Measurements from ENCODE around the gene CD68. TPM values are rescaled to one million over a fixed set of nuclear protein-coding genes. Genes with fewer than 3 reads are reported as not detected.

The CD68 gene
- total RNA-seq, 2 donors from 2014 or later = 70.8 to 133 TPM

DNA sequence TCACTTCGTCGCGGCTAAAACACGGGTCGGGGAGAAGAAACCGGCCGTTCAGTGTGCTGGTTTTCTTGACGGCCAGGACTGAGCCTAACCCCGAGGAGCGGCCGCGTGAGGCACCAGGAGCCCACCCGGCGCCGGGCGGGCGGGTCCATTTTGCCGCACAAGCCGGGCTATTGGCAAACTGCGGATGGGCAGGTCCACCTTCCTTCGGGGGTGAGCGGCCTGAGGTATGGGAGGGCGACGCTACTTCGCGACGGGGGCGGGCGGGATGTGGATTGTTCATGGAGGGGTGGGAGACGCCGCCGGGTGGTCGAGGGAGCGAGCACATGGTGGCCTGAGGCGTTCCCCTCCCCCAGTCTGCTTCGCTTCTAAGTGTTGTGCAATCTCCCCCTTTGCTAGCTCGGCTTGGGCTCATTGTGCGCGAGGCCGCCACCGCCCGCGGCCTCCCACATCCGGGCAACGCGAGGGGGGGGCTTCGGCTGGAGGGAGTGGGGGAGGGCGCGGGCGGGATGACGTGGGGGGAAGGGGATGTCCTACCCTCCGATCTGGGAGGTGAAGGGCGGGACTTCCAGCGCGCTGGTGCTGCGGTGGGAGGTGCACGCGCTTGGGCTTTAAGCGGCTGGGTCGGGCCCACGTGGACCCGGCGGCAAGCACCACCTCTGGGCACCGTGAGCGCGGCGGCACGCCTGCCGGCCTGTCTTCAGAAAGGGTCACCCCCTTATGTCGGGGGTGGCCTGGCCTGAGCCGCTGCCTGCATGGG, 5.9 kb upstream of the CD68 start:
- peaks cover 17 to 23% of the 10 kb centered on the region in 2 donors for H3K4me1 ChIP-seq (ENCODE audit: control insufficient read depth in 1 of 2, low read depth in 2 of 2)
- peak; percentile 44 for ATAC-seq (ENCODE audit: insufficient number of reproducible peaks, low FRiP score, low read depth)

DNA sequence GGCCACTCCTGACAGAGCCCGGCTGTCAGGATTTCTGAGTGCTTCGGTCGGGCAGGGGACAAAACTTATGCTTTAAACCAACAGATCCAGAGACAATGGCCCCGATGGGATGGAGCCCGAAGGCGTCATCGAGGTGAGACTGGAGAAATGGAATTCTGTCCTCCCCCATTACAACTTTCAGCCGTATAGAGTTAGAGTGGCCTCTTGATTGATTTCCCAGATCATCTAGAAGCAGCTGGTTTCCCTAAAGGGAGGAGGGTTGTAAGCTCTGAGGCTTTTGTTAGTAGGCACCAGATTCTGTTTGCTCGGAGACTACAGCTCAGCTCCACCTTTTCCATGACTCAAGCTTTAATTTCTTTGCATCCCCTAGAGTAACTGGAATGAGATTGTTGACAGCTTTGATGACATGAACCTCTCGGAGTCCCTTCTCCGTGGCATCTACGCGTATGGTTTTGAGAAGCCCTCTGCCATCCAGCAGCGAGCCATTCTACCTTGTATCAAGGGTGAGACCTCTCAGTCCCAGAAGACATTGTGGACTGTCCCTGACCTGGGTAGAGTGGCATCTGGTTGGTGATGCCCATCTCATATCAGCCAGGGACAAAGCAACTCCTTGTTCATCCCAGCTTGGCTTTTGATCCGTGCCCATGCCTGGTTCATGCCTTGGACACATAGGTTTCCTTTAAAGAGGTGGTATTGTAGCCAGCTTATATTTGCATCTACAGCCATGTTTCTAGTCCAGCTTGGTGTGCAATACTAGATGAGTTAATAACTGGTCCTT, 5.1 kb upstream of the CD68 start:
- H3K36me3 ChIP-seq = peaks cover 64% of the 10 kb centered on the region
- H3K27ac ChIP-seq = peak overlapping the region; percentile 99 to 100
- H3K9me3 ChIP-seq = no peaks in the 10 kb centered on the region
- H3K4me1 ChIP-seq (ENCODE audit: control insufficient read depth in 1 of 2, low read depth in 2 of 2) = peaks cover 25 to 32% of the 10 kb centered on the region in 2 donors
- TF ChIP-seq CTCF (IDR thresholded peaks at IDR 0.05) = no peak
- DNase-seq (ENCODE audit: low spot score) (no peak), ATAC-seq (ENCODE audit: insufficient number of reproducible peaks, low FRiP score, low read depth) (no peak)
- peak overlapping the region; percentile 97 for H3K4me3 ChIP-seq
- no peaks in the 10 kb centered on the region for H3K27me3 ChIP-seq (replicated peaks; ENCODE audit: insufficient read depth)

More for the DNA sequence above, 5.9 kb upstream of the CD68 start:
- H3K27ac ChIP-seq = peak overlapping the region; percentile 99 to 100
- H3K36me3 ChIP-seq = peaks cover 62% of the 10 kb centered on the region
- no peak for TF ChIP-seq CTCF (IDR thresholded peaks at IDR 0.05)
- peak; percentile 76 for DNase-seq (ENCODE audit: low spot score)
- no peaks in the 10 kb centered on the region for H3K27me3 ChIP-seq (replicated peaks; ENCODE audit: insufficient read depth)
- peak overlapping the region; percentile 97 for H3K4me3 ChIP-seq
- H3K9me3 ChIP-seq = no peaks in the 10 kb centered on the region

DNA sequence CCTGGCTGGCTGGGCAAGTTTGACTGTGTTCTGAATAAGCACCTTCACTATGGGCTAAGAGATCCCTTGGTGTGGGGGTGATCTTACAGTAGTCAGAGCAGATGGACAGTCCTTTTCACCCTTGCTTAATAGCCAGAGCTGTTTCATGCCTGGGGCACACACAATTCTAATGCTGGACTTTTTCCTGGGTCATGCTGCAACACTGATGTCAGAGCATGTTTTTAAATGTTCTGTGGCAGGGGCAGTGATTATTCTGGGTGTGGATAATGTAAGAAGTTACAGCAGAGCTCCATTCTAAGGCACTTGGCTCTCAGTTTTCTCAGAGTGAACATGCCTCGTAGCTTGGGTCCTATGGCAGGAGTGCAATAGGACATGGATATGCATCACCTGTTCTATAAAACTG, 4.0 kb upstream of the CD68 start:
- Histone ChIP-seq H3K36me3 (peaks cover 55% of the 10 kb centered on the region), H3K4me3 (no peak overlapping the region), H3K27ac (peak overlapping the region in 1 of 2 donors; percentile 19), H3K4me1 (ENCODE audit: control insufficient read depth in 1 of 2, low read depth in 2 of 2) (peaks cover 33 to 43% of the 10 kb centered on the region in 2 donors), H3K27me3 (replicated peaks; ENCODE audit: insufficient read depth) (no peaks in the 10 kb centered on the region), H3K9me3 (no peaks in the 10 kb centered on the region)
- no peak for ATAC-seq (ENCODE audit: insufficient number of reproducible peaks, low FRiP score, low read depth)
- TF ChIP-seq CTCF (IDR thresholded peaks at IDR 0.05) = no peak
- no peak for DNase-seq (ENCODE audit: low spot score)

- H3K4me1 ChIP-seq (ENCODE audit: control insufficient read depth in 1 of 2, low read depth in 2 of 2) = peaks cover 35 to 48% of the 10 kb centered on the region in 2 donors
- H3K27me3 ChIP-seq (replicated peaks; ENCODE audit: insufficient read depth) = no peaks in the 10 kb centered on the region
Observed at GRCh38 chr17:7575959-7576358, 3.5 kb upstream of the CD68 start.

More at GRCh38 chr17:7575959-7576358, 3.5 kb upstream of the CD68 start:
- no peak overlapping the region for H3K4me3 ChIP-seq
- no peak for TF ChIP-seq CTCF (IDR thresholded peaks at IDR 0.05)
- H3K9me3 ChIP-seq = no peaks in the 10 kb centered on the region
- H3K36me3 ChIP-seq = peaks cover 51% of the 10 kb centered on the region
- ATAC-seq (ENCODE audit: insufficient number of reproducible peaks, low FRiP score, low read depth) = no peak
- H3K27ac ChIP-seq = peak overlapping the region in 1 of 2 donors; percentile 19
- no peak for DNase-seq (ENCODE audit: low spot score)

Data from thoracic aorta (tissue), 2 donors.